GM12878 (cell line): ENCODE results near the gene BRSK2. TPM values are rescaled to one million over a fixed set of nuclear protein-coding genes. Genes with fewer than 3 reads are reported as not detected.

Experiments used
- ATAC-seq: fragments of 200-7000 bp; cut with Tn5 transposase; 3 replicates; pipeline ENCODE4 v1.9.1; 2020; ENCODE audit warnings: mild to moderate bottlenecking, moderate library complexity
- BruUV-seq: library from RNA; stranded (reverse); fragments of 400-500 nt; replicated peaks from 2 replicates; lab custom pipeline; 2021; lab: Mats Ljungman, UMichigan
- CTCF ChIA-PET: fragments of 300-600 bp; sonication (Branson Sonifier 250); formaldehyde crosslinking; extraction: SDS; loops from one replicate; lab custom pipeline; 2021; ENCODE audit warnings: inconsistent platforms; lab: Yijun Ruan, JAX
- POLR2A ChIA-PET: fragments of 350-600 bp; formaldehyde crosslinking; extraction: SDS; loops from one replicate; lab custom pipeline; 2021; ENCODE audit warnings: inconsistent platforms; lab: Charles Lee
- RAD21 ChIA-PET: fragments of 300-600 bp; sonication (Branson Sonifier 250); formaldehyde crosslinking; loops from one replicate; lab custom pipeline; 2023; ENCODE audit warnings: antibody characterized with exemption; ENCODE audit not compliant: unreplicated experiment; lab: Charles Lee
- SMC1A ChIA-PET: fragments of 300-600 bp; sonication (Branson Sonifier 250); formaldehyde crosslinking; loops from one replicate; lab custom pipeline; 2023; ENCODE audit not compliant: unreplicated experiment, uncharacterized antibody; lab: Charles Lee
- DNase-seq: peaks from one replicate; pipeline ENCODE4 v3.0.0-alpha.2; 2011; ENCODE audit warnings: low read depth, low spot score
- FAIRE-seq: peaks from 3 replicates; lab custom pipeline; 2011; peaks lifted over from hg19 to GRCh38; lab: Jason Lieb, UNC
- H2AFZ ChIP-seq: 2 replicates; pipeline ENCODE4 v1.6.0; 2011; ENCODE audit warnings: low read depth, low read length, control low read depth; ENCODE audit not compliant: control insufficient read depth
- H3K27ac ChIP-seq: 2 replicates; pipeline ENCODE4 v1.5.1; 2011; ENCODE audit warnings: control low read depth; ENCODE audit not compliant: control insufficient read depth, insufficient read depth
- H3K27me3 ChIP-seq, 2 experiments: replicated peaks in 1 of 2; 2 replicates each; pipeline versions ENCODE4 v1.6.0 to v1.6.1; 2011; ENCODE audit warnings: low read length in 1 of 2; ENCODE audit not compliant: control insufficient read depth in 2 of 2, insufficient read depth in 2 of 2
- H3K36me3 ChIP-seq, 2 experiments: 2 replicates each; pipeline ENCODE4 v1.5.1; 2011; ENCODE audit warnings: low read length in 1 of 2; ENCODE audit not compliant: control insufficient read depth in 2 of 2, insufficient read depth in 2 of 2
- H3K4me1 ChIP-seq: 2 replicates; pipeline ENCODE4 v1.6.1; 2011; ENCODE audit warnings: mild to moderate bottlenecking, low read length, moderate library complexity, mixed read lengths; ENCODE audit not compliant: control insufficient read depth, insufficient read depth
- H3K4me2 ChIP-seq: 2 replicates; pipeline ENCODE4 v1.6.0; 2011; ENCODE audit warnings: control low read depth; ENCODE audit not compliant: control insufficient read depth, insufficient read depth
- H3K4me3 ChIP-seq: fragments of 200-600 bp; sonication (generic); 2 replicates; pipeline ENCODE4 v1.5.1; 2016
- H3K79me2 ChIP-seq: 2 replicates; pipeline ENCODE4 v1.6.0; 2011; ENCODE audit warnings: low read length; ENCODE audit not compliant: control insufficient read depth, insufficient read depth
- H3K9ac ChIP-seq: 2 replicates; pipeline ENCODE4 v1.8.0; 2011; ENCODE audit warnings: low read length, control low read depth, mixed read lengths; ENCODE audit not compliant: control insufficient read depth, insufficient read depth
- H3K9me3 ChIP-seq: replicated peaks from 3 replicates; pipeline ENCODE4 v1.5.1; 2011; ENCODE audit warnings: mild to moderate bottlenecking, low read length; ENCODE audit not compliant: control insufficient read depth, insufficient read depth
- H4K20me1 ChIP-seq: 2 replicates; pipeline ENCODE4 v1.6.0; 2011; ENCODE audit not compliant: control insufficient read depth, insufficient read depth
- ATF2 ChIP-seq: IDR thresholded peaks from 2 replicates; pipeline ENCODE4 v1.6.1; 2012; ENCODE audit warnings: low read length, inconsistent platforms
- MEF2B ChIP-seq: fragments of 450-650 bp; IDR thresholded peaks from 2 replicates; pipeline ENCODE4 v1.6.1; 2018; ENCODE audit warnings: mild to moderate bottlenecking, moderate library complexity; ENCODE audit not compliant: partially characterized antibody, poor library complexity, severe bottlenecking
- NFIC ChIP-seq: IDR thresholded peaks from 2 replicates; pipeline ENCODE4 v1.6.1; 2012; ENCODE audit warnings: low read depth, mild to moderate bottlenecking, inconsistent platforms, low read length, moderate library complexity
- RAD21 ChIP-seq: IDR thresholded peaks from 2 replicates; pipeline ENCODE4 v1.6.1; 2011; ENCODE audit warnings: mild to moderate bottlenecking, low read depth, low read length, moderate library complexity; ENCODE audit not compliant: insufficient read depth
- SMAD1 ChIP-seq: fragments of 450-650 bp; IDR thresholded peaks from 2 replicates; pipeline ENCODE4 v1.6.1; 2018; ENCODE audit warnings: mild to moderate bottlenecking, low read depth; ENCODE audit not compliant: partially characterized antibody
- TBL1XR1 ChIP-seq: IDR thresholded peaks from 2 replicates; pipeline ENCODE4 v1.6.1; 2012; ENCODE audit warnings: low read depth, low read length, improper control_type of control experiment
- ZNF207 ChIP-seq: fragments of 450-650 bp; IDR thresholded peaks from 2 replicates; pipeline ENCODE4 v1.6.1; 2014; ENCODE audit warnings: antibody characterized with exemption, mild to moderate bottlenecking, borderline replicate concordance
- WGBS: methylation state at CpG from one replicate; pipeline ENCODE4 v1.1.6; 2016; ENCODE audit warnings: low lambda C conversion rate; ENCODE audit not compliant: insufficient replicate concordance, insufficient coverage; ENCODE audit errors: missing lambda C conversion rate; 5-methylcytosine and 5-hydroxymethylcytosine counted together
- in situ Hi-C: fragments of 300-500 bp; cut with MboI; formaldehyde crosslinking; loops from 9 replicates; pipeline ENCODE4 v1.14.3; 2018; ENCODE audit warnings: mixed read lengths
- intact Hi-C: fragments of 100-400 bp; cut with micrococcal nuclease; formaldehyde crosslinking; loops from one replicate; pipeline ENCODE4 v1.14.2; 2022; ENCODE audit not compliant: unreplicated experiment
- polyA plus RNA-seq, 11 experiments: library from polyadenylated mRNA; depleted of rRNA in 4 of 11; unstranded in 6 of 11; stranded (reverse) in 5 of 11; fragments of >200 nt; fragmentation: Nextera tagmentation in 4 of 11; fragmentation: Illumina TruSeq in 1 of 11; extraction: Ambion mirVana in 4 of 11; extraction: Trizol in 1 of 11; gene quantifications; 1 replicate in 1 of 11; 2 replicates in 10 of 11; pipeline versions ENCODE4 v1.2.1 to v1.2.3, GENCODE V29; 2011 to 2016; ENCODE audit warnings: inconsistent platforms in 2 of 11, missing spikeins in 2 of 11, low read depth in 1 of 11
- total RNA-seq, 4 experiments: library from RNA; depleted of rRNA in 3 of 4; stranded (reverse); fragments of >200 nt in 3 of 4; fragmentation: Illumina TruSeq in 1 of 4; extraction: Trizol in 1 of 4; gene quantifications; 2 replicates each; pipeline versions ENCODE4 v1.2.1 to v1.2.3, GENCODE V29; 2013 to 2021
- TF ChIP-seq, protein P1 (sequence below): IDR thresholded peaks from 2 replicates; pipeline ENCODE4 v1.6.1; 2012; ENCODE audit warnings: low read depth, low read length, improper control_type of control experiment
- TF ChIP-seq, protein P2 (sequence below): fragments of 450-650 bp; IDR thresholded peaks from 2 replicates; pipeline ENCODE4 v1.6.1; 2018; ENCODE audit warnings: mild to moderate bottlenecking, low read depth, moderate library complexity; ENCODE audit not compliant: partially characterized antibody

Gene BRSK2
- total and polyA plus RNA-seq, 10 of the 15 experiments (the other 5 are each of a cell fraction or from before 2014, with no cell fraction given) = 0.13 TPM; not detected in 9

GRCh38 chr11:1504581-1505290, 115.0 kb downstream of the BRSK2 start:
- CTCF ChIA-PET = no interaction called here
- intact Hi-C loops (no loop called here), in situ Hi-C loops (no loop called here)
- H2AFZ ChIP-seq = no peak overlapping the region
- POLR2A ChIA-PET = no interaction called here
- FAIRE-seq (no peak), DNase-seq (no peak), ATAC-seq (no peak)
- H3K9me3 ChIP-seq = no peaks in the 10 kb centered on the region; the same call in 2 of the 3 replicates
- H3K27ac ChIP-seq = no peak overlapping the region
- no peaks in the 10 kb centered on the region for H3K4me1 ChIP-seq
- 0 out of 2 replicates have a peak, but pooled peaks cover 3% of the 10 kb centered on the region for H4K20me1 ChIP-seq
- H3K4me2 ChIP-seq = no peak overlapping the region
- no peaks in the 10 kb centered on the region for H3K27me3 ChIP-seq
- H3K36me3 ChIP-seq = peaks cover 0 to 2% of the 10 kb centered on the region in 2 experiments; a peak in 2 of 4 replicates
- RAD21 ChIA-PET = no interaction called here
- H3K4me3 ChIP-seq = no peak overlapping the region
- H3K9ac ChIP-seq = no peak overlapping the region
- no peak for TF ChIP-seq RAD21
- no TSS peak for BruUV-seq
- H3K79me2 ChIP-seq = no peaks in the 10 kb centered on the region; the same call in none of the 2 replicates
- SMC1A ChIA-PET = no interaction called here
- WGBS = 85% methylated on average over 28 of the region's 28 CpGs

DNA sequence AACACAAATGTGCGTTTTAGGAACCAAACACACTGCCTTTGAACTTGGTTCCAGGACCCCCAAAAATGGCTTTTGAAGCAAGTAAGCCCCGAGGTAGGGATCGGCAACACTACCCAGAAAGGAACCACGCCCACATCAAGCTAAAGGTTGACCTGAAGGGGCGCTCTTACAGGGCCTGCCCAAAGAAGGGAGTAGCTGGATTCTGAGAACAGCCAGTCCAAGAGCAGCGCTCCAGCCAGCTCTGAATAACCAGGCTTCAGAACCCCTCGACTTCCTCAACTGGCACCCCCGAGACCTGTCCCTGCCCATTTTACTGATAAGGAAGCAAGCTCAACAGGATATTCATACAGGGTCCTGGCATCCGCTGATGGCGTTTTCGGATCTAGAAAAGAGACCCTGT, 115.7 kb downstream of the BRSK2 start:
- H3K27me3 ChIP-seq = no peaks in the 10 kb centered on the region
- no peak for FAIRE-seq
- H3K79me2 ChIP-seq = no peaks in the 10 kb centered on the region; the same call in none of the 2 replicates
- in situ Hi-C loops (no loop called here), intact Hi-C loops (no loop called here)
- no peak overlapping the region for H3K27ac ChIP-seq
- H3K9me3 ChIP-seq = no peaks in the 10 kb centered on the region; the same call in 2 of the 3 replicates
- peaks cover 0 to 2% of the 10 kb centered on the region in 2 experiments; a peak in 1 of 4 replicates for H3K36me3 ChIP-seq
- SMC1A ChIA-PET = no interaction called here
- ATAC-seq = no peak
- no peak overlapping the region for H3K9ac ChIP-seq
- TF ChIP-seq ZNF207 (no peak), SMAD1 (no peak), MEF2B (no peak), ATF2 (no peak), TBL1XR1 (no peak), NFIC (no peak)
- TF ChIP-seq, protein P1, sequence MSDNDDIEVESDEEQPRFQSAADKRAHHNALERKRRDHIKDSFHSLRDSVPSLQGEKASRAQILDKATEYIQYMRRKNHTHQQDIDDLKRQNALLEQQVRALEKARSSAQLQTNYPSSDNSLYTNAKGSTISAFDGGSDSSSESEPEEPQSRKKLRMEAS = no peak
- TF ChIP-seq, protein P2, sequence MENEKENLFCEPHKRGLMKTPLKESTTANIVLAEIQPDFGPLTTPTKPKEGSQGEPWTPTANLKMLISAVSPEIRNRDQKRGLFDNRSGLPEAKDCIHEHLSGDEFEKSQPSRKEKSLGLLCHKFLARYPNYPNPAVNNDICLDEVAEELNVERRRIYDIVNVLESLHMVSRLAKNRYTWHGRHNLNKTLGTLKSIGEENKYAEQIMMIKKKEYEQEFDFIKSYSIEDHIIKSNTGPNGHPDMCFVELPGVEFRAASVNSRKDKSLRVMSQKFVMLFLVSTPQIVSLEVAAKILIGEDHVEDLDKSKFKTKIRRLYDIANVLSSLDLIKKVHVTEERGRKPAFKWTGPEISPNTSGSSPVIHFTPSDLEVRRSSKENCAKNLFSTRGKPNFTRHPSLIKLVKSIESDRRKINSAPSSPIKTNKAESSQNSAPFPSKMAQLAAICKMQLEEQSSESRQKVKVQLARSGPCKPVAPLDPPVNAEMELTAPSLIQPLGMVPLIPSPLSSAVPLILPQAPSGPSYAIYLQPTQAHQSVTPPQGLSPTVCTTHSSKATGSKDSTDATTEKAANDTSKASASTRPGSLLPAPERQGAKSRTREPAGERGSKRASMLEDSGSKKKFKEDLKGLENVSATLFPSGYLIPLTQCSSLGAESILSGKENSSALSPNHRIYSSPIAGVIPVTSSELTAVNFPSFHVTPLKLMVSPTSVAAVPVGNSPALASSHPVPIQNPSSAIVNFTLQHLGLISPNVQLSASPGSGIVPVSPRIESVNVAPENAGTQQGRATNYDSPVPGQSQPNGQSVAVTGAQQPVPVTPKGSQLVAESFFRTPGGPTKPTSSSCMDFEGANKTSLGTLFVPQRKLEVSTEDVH = no peak
- CTCF ChIA-PET = no interaction called here
- DNase-seq = no peak
- POLR2A ChIA-PET = no interaction called here
- 0 out of 2 replicates have a peak, but pooled peaks cover 3% of the 10 kb centered on the region for H4K20me1 ChIP-seq
- RAD21 ChIA-PET = no interaction called here
- H2AFZ ChIP-seq = no peak overlapping the region
- H3K4me2 ChIP-seq = no peak overlapping the region
- WGBS = 84% methylated on average over 11 of the region's 11 CpGs
- no peaks in the 10 kb centered on the region for H3K4me1 ChIP-seq
- no peak overlapping the region for H3K4me3 ChIP-seq
- no TSS peak for BruUV-seq
